Activated CD8-positive, alpha-beta memory T cell treated with anti-CD3 and anti-CD28 coated beads, Interleukin-2, amount 50 U/mL, for 24 hours (primary cell): ENCODE results near the gene IQCF5.
"Not testable (repeated sequence)": the region's sequence is repeated elsewhere in the genome, so short reads cannot be mapped to it uniquely, and the experiment has no call there.

Source experiments
- DNase-seq: peaks from one replicate; pipeline ENCODE4 v3.0.0-alpha.2; 2020; ENCODE audit errors: extremely low read depth

The IQCF5 gene

GRCh38 chr3:51868896-51869295 is 6.5 kb downstream of the IQCF5 start:
- not testable (repeated sequence) for DNase-seq

DNA sequence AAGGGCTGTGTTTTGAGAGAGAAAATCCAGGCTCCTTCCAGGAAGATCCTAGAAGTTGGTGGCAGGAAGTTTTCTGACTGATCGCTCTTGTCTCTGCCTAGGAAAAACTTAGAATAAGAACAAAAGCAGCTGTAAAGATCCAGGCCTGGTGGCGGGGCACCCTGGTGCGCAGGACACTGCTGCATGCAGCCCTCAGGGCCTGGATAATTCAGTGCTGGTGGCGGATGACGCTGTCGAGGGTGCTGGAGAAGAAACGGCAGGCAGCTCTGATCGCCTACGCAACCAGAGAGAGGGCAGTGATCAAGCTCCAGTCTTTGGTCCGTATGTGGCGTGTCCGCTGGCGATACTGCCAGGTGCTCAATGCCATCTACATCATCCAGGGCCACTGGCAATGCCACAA is 12.5 kb downstream of the IQCF5 start:
- no peak for DNase-seq

- DNase-seq: no peak
These were observed 14.4 kb downstream of the IQCF5 start, which contains the start of gene IQCF2 for GRCh38 chr3:51860703-51861665. Gene IQCF2, plus strand, starts transcription at chr3:51861615. Its CDS starts 52 bp downstream, at chr3:51861667.

DNA sequence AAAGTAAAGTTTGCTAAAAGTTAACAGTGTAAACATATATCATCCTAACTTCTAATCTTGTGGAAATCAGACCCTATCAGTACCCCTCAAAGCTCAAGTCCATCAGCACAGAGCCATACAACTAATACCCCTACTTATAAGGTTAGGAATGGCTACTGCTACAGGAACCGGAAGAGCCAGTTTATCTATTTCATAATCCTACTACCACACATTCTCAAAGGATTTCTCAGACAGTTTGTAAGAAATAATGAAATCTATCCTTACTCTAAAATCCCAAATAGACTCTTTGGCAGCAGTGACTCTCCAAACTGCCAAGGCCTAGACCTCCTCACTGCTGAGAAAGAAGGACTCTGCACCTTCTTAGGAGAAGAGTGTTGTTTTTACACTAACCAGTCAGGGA is 20.0 kb downstream of the IQCF5 start:
- not testable (repeated sequence) for DNase-seq

DNA sequence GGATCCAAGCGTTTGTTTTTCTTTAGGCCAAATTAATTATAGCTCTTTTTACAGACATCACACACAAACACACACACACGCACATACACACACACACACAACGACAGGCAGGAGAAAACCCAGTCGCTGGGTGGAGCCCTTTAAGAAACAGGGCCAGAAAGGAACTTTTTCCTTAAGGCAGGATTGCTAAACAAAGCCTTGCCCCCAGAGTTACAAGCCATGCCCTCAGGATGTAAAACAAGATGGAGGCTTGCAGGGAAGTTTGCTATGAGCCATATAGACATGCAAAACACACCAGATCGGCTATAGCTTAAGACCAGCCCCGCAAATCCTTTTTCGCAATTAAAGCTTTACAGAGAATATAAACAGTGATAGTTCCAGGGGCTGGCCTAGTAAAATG is 30.3 kb downstream of the IQCF5 start:
- DNase-seq: no peak

- no peak for DNase-seq
These were observed 38.8 kb downstream of the IQCF5 start for GRCh38 chr3:51836606-51837005.

GRCh38 chr3:51830836-51831385 is 44.5 kb downstream of the IQCF5 start:
- DNase-seq: no peak

DNA sequence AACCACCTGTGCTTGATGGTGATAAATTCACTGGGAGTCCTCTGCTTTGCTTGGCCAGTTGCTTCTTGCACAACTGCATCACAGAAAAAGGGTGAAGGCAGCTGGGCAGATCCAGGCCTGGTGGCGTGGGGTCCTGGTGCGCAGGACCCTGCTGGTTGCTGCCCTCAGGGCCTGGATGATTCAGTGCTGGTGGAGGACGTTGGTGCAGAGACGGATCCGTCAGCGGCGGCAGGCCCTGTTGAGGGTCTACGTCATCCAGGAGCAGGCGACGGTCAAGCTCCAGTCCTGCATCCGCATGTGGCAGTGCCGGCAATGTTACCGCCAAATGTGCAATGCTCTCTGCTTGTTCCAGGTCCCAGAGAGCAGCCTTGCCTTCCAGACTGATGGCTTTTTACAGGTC is 45.1 kb downstream of the IQCF5 start:
- no peak for DNase-seq

DNA sequence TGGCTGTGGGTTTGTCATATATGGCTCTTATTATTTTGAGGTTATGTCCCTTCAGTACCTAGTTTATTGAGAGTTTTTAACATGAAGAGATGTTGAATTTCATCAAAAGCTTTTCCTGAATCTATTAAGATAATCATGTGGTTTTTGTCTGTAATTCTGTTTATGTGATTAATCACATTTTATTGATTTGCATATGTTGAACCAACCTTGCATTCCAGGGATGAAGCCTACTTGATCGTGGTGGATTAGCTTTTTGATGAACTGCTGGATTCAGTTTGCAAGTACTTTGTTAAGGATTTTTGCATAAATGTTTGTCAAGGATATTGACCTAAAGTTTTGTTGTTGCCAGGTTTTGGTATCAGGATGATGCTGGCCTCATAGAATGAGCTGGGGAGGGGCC is 47.1 kb downstream of the IQCF5 start:
- no peak for DNase-seq
